Ascending aorta (tissue), 2 donors: ENCODE results near the gene MAPK4. TPM values are rescaled to one million over a fixed set of nuclear protein-coding genes. Genes with fewer than 3 reads are reported as not detected.
"Not testable (repeated sequence)": the region's sequence is repeated elsewhere in the genome, so short reads cannot be mapped to it uniquely, and the experiment has no call there.

Experiments used
- DNase-seq, 2 donors: peaks; one replicate each; pipeline ENCODE4 v3.0.0-alpha.2; 2019; ENCODE audit warnings: low spot score in 2 of 2
- H3K27ac ChIP-seq, 2 donors: fragments of 200-600 bp; sonication (generic); one replicate each; pipeline ENCODE4 v1.5.1; 2016 to 2017; ENCODE audit warnings: mild to moderate bottlenecking in 1 of 2
- H3K27me3 ChIP-seq: fragments of 200-600 bp; sonication (generic); one replicate; pipeline ENCODE4 v1.5.1; 2017
- H3K36me3 ChIP-seq, 2 donors: fragments of 200-600 bp; sonication (generic); one replicate each; pipeline ENCODE4 v1.5.1; 2016
- H3K4me1 ChIP-seq, 2 donors: fragments of 200-600 bp; sonication (generic); one replicate each; pipeline ENCODE4 v1.5.1; 2016 to 2017; ENCODE audit warnings: mild to moderate bottlenecking in 1 of 2
- H3K4me3 ChIP-seq, 2 donors: fragments of 200-600 bp; sonication (generic); one replicate each; pipeline ENCODE4 v1.5.1; 2016 to 2017; ENCODE audit warnings: mild to moderate bottlenecking in 1 of 2
- H3K9me3 ChIP-seq, 2 donors: fragments of 200-600 bp; sonication (generic); one replicate each; pipeline ENCODE4 v1.5.1; 2016
- CTCF ChIP-seq, 3 experiments: fragments of 200-600 bp in 2 of 3; fragments of 450-650 bp in 1 of 3; sonication (generic) in 2 of 3; IDR thresholded peaks; one replicate each; pipeline ENCODE4 v1.5.1; 2016 to 2019; ENCODE audit warnings: antibody characterized with exemption in 3 of 3, mild to moderate bottlenecking in 1 of 3, moderate library complexity in 1 of 3
- intact Hi-C: fragments of 100-400 bp; cut with DNase I; formaldehyde crosslinking; loops from one replicate; pipeline ENCODE4 v1.15.1; 2023
- total RNA-seq: library from RNA; depleted of rRNA; stranded (reverse); fragments of >200 nt; gene quantifications from one replicate; pipeline ENCODE4 v1.1.0, GENCODE V29; 2016

The MAPK4 gene
- total RNA-seq, 1 donor from 2014 or later = 1.2 TPM

DNA sequence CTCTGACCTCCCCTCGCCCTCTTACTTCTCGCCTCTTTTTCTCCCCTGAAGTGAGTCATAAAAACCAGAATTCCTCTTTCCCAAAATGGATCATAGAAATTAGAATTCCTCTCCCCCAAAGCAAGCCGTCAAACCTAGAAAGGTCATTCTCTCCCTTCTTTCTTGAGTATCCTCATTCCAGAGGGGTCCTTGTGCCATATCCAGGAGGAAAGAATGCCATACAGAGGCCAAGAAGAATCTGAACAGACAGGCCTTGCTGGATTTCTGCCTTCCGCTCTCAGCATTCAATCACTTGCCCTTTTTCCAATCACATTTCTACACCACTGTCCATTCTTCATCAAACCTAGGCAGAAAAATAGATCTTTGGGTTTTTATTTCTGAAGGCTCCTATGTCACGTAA is 31.1 kb upstream of the MAPK4 start:
- Histone ChIP-seq H3K27ac (no peak overlapping the region), H3K4me3 (no peak overlapping the region), H3K4me1 (no peaks in the 10 kb centered on the region), H3K27me3 (no peaks in the 10 kb centered on the region), H3K9me3 (peaks cover 0 to 6% of the 10 kb centered on the region in 2 donors), H3K36me3 (no peaks in the 10 kb centered on the region)
- intact Hi-C loops = no loop called here
- DNase-seq = no peak
- no peak for TF ChIP-seq CTCF (IDR thresholded peaks at IDR 0.05)

DNA sequence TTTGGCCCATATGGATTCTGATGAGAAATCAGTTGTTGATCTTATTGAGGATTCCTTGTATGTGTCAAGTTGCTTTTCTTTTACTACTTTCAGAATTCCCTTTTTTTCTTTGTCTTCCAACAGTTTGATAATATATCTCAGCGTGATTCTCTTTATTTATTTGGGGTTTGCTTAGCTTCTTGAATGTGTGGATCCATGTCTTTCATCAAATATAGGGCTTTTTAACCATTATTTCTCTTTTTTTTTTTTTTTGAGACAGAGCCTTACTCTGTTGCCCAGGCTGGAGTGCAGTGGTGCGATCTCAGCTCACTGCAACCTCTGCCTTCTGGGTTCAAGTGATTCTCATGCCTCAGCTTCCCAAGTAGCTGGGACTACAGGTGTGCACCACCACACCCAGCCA is 26.1 kb upstream of the MAPK4 start:
- H3K27me3 ChIP-seq, H3K4me3 ChIP-seq, H3K36me3 ChIP-seq, H3K27ac ChIP-seq, DNase-seq, H3K4me1 ChIP-seq, intact Hi-C loops: not testable (repeated sequence)
- H3K9me3 ChIP-seq = peaks cover 0 to 18% of the 10 kb centered on the region in 2 donors

DNA sequence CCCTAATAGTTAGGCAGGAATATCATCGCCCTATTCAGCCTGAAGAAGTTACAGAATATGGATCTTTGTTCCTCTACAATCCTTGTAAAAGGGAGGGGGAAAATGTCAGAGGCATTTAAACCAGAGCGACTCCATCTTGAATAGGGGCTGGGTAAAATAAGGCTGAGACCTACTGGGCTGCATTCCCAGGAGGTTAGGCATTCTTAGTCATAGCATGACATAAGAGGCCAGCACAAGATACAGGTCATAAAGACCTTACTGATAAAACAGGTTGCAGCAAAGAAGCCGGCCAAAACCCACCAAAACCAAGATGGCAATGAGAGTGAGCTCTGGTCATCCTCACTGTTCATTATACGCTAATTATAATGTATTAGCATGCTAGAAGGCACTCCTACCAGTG is 15.4 kb upstream of the MAPK4 start:
- H3K36me3 ChIP-seq, intact Hi-C loops, DNase-seq: not testable (repeated sequence)

GRCh38 chr18:50545936-50546335 is 14.0 kb upstream of the MAPK4 start:
- intact Hi-C loops = no loop called here
- Histone ChIP-seq H3K36me3 (no peaks in the 10 kb centered on the region), H3K27ac (no peak overlapping the region), H3K4me3 (no peak overlapping the region), H3K9me3 (no peaks in the 10 kb centered on the region), H3K27me3 (no peaks in the 10 kb centered on the region), H3K4me1 (no peaks in the 10 kb centered on the region)
- no peak for DNase-seq
- no peak for TF ChIP-seq CTCF (IDR thresholded peaks at IDR 0.05)

More for the DNA sequence above, 15.4 kb upstream of the MAPK4 start:
- not testable (repeated sequence) for H3K4me1 ChIP-seq, H3K27ac ChIP-seq, H3K4me3 ChIP-seq, H3K27me3 ChIP-seq, H3K9me3 ChIP-seq

GRCh38 chr18:50548160-50548559 is 11.7 kb upstream of the MAPK4 start:
- Histone ChIP-seq H3K27ac (no peak overlapping the region), H3K9me3 (no peaks in the 10 kb centered on the region), H3K27me3 (no peaks in the 10 kb centered on the region), H3K36me3 (no peaks in the 10 kb centered on the region), H3K4me1 (no peaks in the 10 kb centered on the region), H3K4me3 (no peak overlapping the region)
- no peak for DNase-seq
- no peak for TF ChIP-seq CTCF (IDR thresholded peaks at IDR 0.05)
- intact Hi-C loops = no loop called here

- H3K27ac ChIP-seq, H3K4me1 ChIP-seq, H3K36me3 ChIP-seq, intact Hi-C loops, H3K4me3 ChIP-seq, H3K9me3 ChIP-seq, H3K27me3 ChIP-seq, DNase-seq: not testable (repeated sequence)
These were observed 8.2 kb upstream of the MAPK4 start for GRCh38 chr18:50551651-50552050.

GRCh38 chr18:50558157-50558556 is 1.7 kb upstream of the MAPK4 start:
- no peak for DNase-seq
- no peak for TF ChIP-seq CTCF (IDR thresholded peaks at IDR 0.05)
- Histone ChIP-seq H3K4me3 (no peak overlapping the region), H3K9me3 (no peaks in the 10 kb centered on the region), H3K27me3 (no peaks in the 10 kb centered on the region), H3K36me3 (no peaks in the 10 kb centered on the region), H3K4me1 (peaks cover 0 to 10% of the 10 kb centered on the region in 2 donors), H3K27ac (no peak overlapping the region)
- intact Hi-C loops = no loop called here
